GM23248 (cell line): ENCODE data around the gene NEDD9.

Experiments
- EZH2 ChIP-seq: fragments of 200-600 bp; sonication (generic); IDR thresholded peaks from 2 replicates; pipeline ENCODE4 v1.6.1; 2018; ENCODE audit warnings: antibody characterized with exemption, mild to moderate bottlenecking; ENCODE audit not compliant: insufficient read depth, poor library complexity, severe bottlenecking
- EZH2phosphoT487 ChIP-seq: fragments of 200-600 bp; sonication (generic); IDR thresholded peaks from 2 replicates; pipeline ENCODE4 v1.6.1; 2018; ENCODE audit warnings: antibody characterized with exemption, moderate library complexity, mild to moderate bottlenecking, low read depth; ENCODE audit not compliant: insufficient read depth

DNA sequence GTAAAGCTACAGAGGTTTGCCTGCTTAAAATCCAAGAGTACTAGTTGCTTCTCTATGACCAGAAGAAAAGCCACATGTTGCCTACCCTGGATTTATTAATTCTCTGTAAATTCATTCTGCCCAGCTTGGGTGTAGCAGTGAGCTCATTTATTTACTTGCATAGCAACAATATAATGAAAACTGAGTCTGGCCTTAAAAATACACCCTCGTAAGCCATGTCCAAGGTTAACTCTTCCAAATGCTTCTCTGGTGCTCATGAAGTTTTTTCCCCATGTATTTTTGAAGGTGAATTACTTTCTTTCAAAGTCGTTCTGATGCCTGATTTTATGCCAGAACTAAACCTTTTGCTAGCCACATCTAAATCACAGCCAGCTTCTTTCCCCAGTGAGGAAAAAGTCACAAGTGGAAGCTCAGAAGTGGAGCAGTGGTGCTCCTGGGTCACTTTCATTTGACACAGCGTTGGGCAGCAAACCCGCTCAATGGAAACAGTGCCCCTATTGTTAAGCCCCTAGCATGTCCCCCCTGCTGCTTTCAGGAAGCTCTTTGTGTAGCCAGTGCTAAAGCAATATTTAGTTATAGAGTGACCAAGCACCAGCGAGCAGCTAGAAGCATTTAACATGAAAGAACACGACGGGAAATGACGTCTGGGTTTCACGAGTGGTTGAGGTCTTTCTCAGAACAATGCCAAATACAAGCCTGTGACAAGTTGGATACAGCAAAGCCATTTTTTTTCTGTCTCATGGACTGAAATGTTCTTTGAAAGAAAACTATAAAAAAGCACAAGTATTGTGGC, 29.8 kb downstream of the NEDD9 start:
- TF ChIP-seq EZH2 = no peak
- TF ChIP-seq EZH2phosphoT487 = no peak
